ENCODE results near the gene PNPLA2. TPM values are rescaled to one million over a fixed set of nuclear protein-coding genes. Genes with fewer than 3 reads are reported as not detected.

PNPLA2 gene
- total RNA-seq, 2 experiments from 2014 or later = 19.8 to 41.2 TPM

- H3K79me2 ChIP-seq (ENCODE audit: insufficient read depth, low read depth, low read length) = peaks cover 32% of the 10 kb centered on the region
- H3K4me1 ChIP-seq (ENCODE audit: insufficient read depth, low read length, poor library complexity, severe bottlenecking) = peaks cover 20% of the 10 kb centered on the region
- TF ChIP-seq CTCF (conservative IDR thresholded peaks at IDR 0.05; ENCODE audit: low read length) (no peak), EZH2phosphoT487 (IDR thresholded peaks at IDR 0.05; ENCODE audit: borderline replicate concordance, low read depth, low read length) (no peak)
- no peak overlapping the region for H3K27ac ChIP-seq (ENCODE audit: low read depth, low read length, poor library complexity, severe bottlenecking)
- peaks cover 59% of the 10 kb centered on the region for H3K36me3 ChIP-seq (ENCODE audit: insufficient read depth, low read length)
- DNase-seq (ENCODE audit: low spot score) = no peak
- no peak overlapping the region for H3K4me3 ChIP-seq (ENCODE audit: low read depth, low read length, poor library complexity, severe bottlenecking)
- no peaks in the 10 kb centered on the region for H3K9me3 ChIP-seq (ENCODE audit: low read length)
- ChIA-PET POLR2A (no interaction called here), CTCF (ENCODE audit: unreplicated experiment) (no interaction called here)
- no TSS peak for BruUV-seq (replicated peaks)
- no peaks in the 10 kb centered on the region for H4K20me1 ChIP-seq (ENCODE audit: insufficient read depth, low read length)
- H3K4me2 ChIP-seq (ENCODE audit: low read length) = no peak overlapping the region
- H2AFZ ChIP-seq (ENCODE audit: low read length) = no peak overlapping the region
- no peaks in the 10 kb centered on the region for H3K9me2 ChIP-seq (ENCODE audit: insufficient read depth, low read length)
- intact Hi-C loops (cut with micrococcal nuclease; ENCODE audit: unreplicated experiment) = no loop called here
These were observed 44.9 kb upstream of the PNPLA2 start for GRCh38 chr11:773830-774229.

- Histone ChIP-seq H3K79me2 (ENCODE audit: insufficient read depth, low read depth, low read length) (peaks cover 32% of the 10 kb centered on the region), H3K4me3 (ENCODE audit: low read depth, low read length, poor library complexity, severe bottlenecking) (peak overlapping the region; percentile 95), H3K9me3 (ENCODE audit: low read length) (no peaks in the 10 kb centered on the region), H3K4me2 (ENCODE audit: low read length) (peak overlapping the region; percentile 90), H2AFZ (ENCODE audit: low read length) (no peak overlapping the region), H4K20me1 (ENCODE audit: insufficient read depth, low read length) (no peaks in the 10 kb centered on the region), H3K27ac (ENCODE audit: low read depth, low read length, poor library complexity, severe bottlenecking) (no peak overlapping the region), H3K4me1 (ENCODE audit: insufficient read depth, low read length, poor library complexity, severe bottlenecking) (peaks cover 22% of the 10 kb centered on the region), H3K36me3 (ENCODE audit: insufficient read depth, low read length) (peaks cover 50% of the 10 kb centered on the region), H3K9me2 (ENCODE audit: insufficient read depth, low read length) (no peaks in the 10 kb centered on the region)
- ChIA-PET POLR2A (interaction anchor here (2.2 kb wide), 1 partner anchor 22 kb away, joined by 9 read pairs; no protein-coding TSS in a partner anchor), CTCF (ENCODE audit: unreplicated experiment) (no interaction called here)
- intact Hi-C loops (cut with micrococcal nuclease; ENCODE audit: unreplicated experiment) = no loop called here
- no TSS peak for BruUV-seq (replicated peaks)
- no peak for TF ChIP-seq CTCF (conservative IDR thresholded peaks at IDR 0.05; ENCODE audit: low read length)
- no peak for TF ChIP-seq EZH2phosphoT487 (IDR thresholded peaks at IDR 0.05; ENCODE audit: borderline replicate concordance, low read depth, low read length)
- no peak for DNase-seq (ENCODE audit: low spot score)
These were observed 43.7 kb upstream of the PNPLA2 start for GRCh38 chr11:774873-775592.

- no peak for DNase-seq (ENCODE audit: low spot score)
- POLR2A ChIA-PET = interaction anchor here (0.6 to 2.2 kb wide), 3 partner anchors 20 to 31 kb away, joined by 4 to 9 read pairs (median 5); partner anchors contain the start of gene TALDO1
- BruUV-seq (replicated peaks) = no TSS peak
- H3K27ac ChIP-seq (ENCODE audit: low read depth, low read length, poor library complexity, severe bottlenecking) = peak overlapping the region; percentile 57
- CTCF ChIA-PET (ENCODE audit: unreplicated experiment) = interaction anchor here (0.6 to 1.2 kb wide), 3 partner anchors 30 to 116 kb away, joined by 3 to 8 read pairs (median 3); no protein-coding TSS in a partner anchor
- H3K36me3 ChIP-seq (ENCODE audit: insufficient read depth, low read length) = peaks cover 38% of the 10 kb centered on the region
- intact Hi-C loops (cut with micrococcal nuclease; ENCODE audit: unreplicated experiment) = loop anchor here (1.0 to 2.0 kb wide), 2 partner anchors 21 to 29 kb away; partner anchors contain the start of gene TALDO1
- no peaks in the 10 kb centered on the region for H3K9me3 ChIP-seq (ENCODE audit: low read length)
- H3K4me2 ChIP-seq (ENCODE audit: low read length) = peak overlapping the region; percentile 90
- H3K4me3 ChIP-seq (ENCODE audit: low read depth, low read length, poor library complexity, severe bottlenecking) = peak overlapping the region; percentile 95
- peaks cover 32% of the 10 kb centered on the region for H3K79me2 ChIP-seq (ENCODE audit: insufficient read depth, low read depth, low read length)
- no peaks in the 10 kb centered on the region for H4K20me1 ChIP-seq (ENCODE audit: insufficient read depth, low read length)
- H3K9me2 ChIP-seq (ENCODE audit: insufficient read depth, low read length) = no peaks in the 10 kb centered on the region
- peaks cover 22% of the 10 kb centered on the region for H3K4me1 ChIP-seq (ENCODE audit: insufficient read depth, low read length, poor library complexity, severe bottlenecking)
- TF ChIP-seq CTCF (conservative IDR thresholded peaks at IDR 0.05; ENCODE audit: low read length) = no peak
- no peak for TF ChIP-seq EZH2phosphoT487 (IDR thresholded peaks at IDR 0.05; ENCODE audit: borderline replicate concordance, low read depth, low read length)
- H2AFZ ChIP-seq (ENCODE audit: low read length) = no peak overlapping the region
These were observed 42.5 kb upstream of the PNPLA2 start for GRCh38 chr11:776263-776560.
